ENCODE results near the gene RSF1. TPM values are rescaled to one million over a fixed set of nuclear protein-coding genes. Genes with fewer than 3 reads are reported as not detected.

RSF1 gene
- total RNA-seq, 4 donors from 2014 or later: 38.4 to 129 (median 70.5) TPM

Small RNAs within 50 kb of the gene (small RNA-seq; reads per million reads assigned to genes)
- 0 reads per million in 2 donors for gene RF00019

Other genes with a start within 250 kb of the RSF1 start
- gene AQP11, start 230.8 kb downstream of the RSF1 start, total RNA-seq: 10 to 100 TPM in 3 of 4 donors, 1 to 10 TPM in 1; 5.0 to 62.0 (median 18.0) TPM
- gene CLNS1A, start 182.9 kb downstream of the RSF1 start, total RNA-seq: 10 to 100 TPM; 33.0 to 90.0 (median 56.7) TPM
- gene AAMDC, start 422 bp upstream of the RSF1 start, total RNA-seq: 10 to 100 TPM in 2 of 4 donors, 1 to 10 TPM in 1, not detected in 1; 9.0 to 16.6 (median 14.8) TPM
- gene INTS4, start 173.9 kb upstream of the RSF1 start, total RNA-seq: 10 to 100 TPM; 38.9 to 68.5 (median 57.5) TPM
- 1 to 10 TPM; 3.3 to 7.1 (median 5.9) TPM for gene KCTD14, start 202.6 kb upstream of the RSF1 start, total RNA-seq
- gene THRSP, start 243.1 kb upstream of the RSF1 start, total RNA-seq: 1 to 10 TPM in 1 of 4 donors, not detected in 3; 4.1 TPM

All from Peyer's patch (tissue), 4 donors.